ENCODE measurements around the gene SFMBT2. TPM values are rescaled to one million over a fixed set of nuclear protein-coding genes. Genes with fewer than 3 reads are reported as not detected.

Gene SFMBT2
- total RNA-seq, 1 experiment from 2014 or later, result not detected

GRCh38 chr10:7410301-7410861 lies 453 bp downstream of the SFMBT2 start:
- no peaks in the 10 kb centered on the region for H3K27me3 ChIP-seq (replicated peaks; ENCODE audit: control insufficient read depth, insufficient read depth, low read length)
- H3K4me3 Mint-ChIP-seq (ENCODE audit: unreplicated experiment), result no peak overlapping the region
- ChIA-PET POLR2A (no interaction called here), CTCF (no interaction called here)
- no peaks in the 10 kb centered on the region for H3K4me1 ChIP-seq
- H3K36me3 ChIP-seq (ENCODE audit: control insufficient read depth, insufficient read depth, low read length), result no peaks in the 10 kb centered on the region
- BruUV-seq (replicated peaks), result no TSS peak
- no peaks in the 10 kb centered on the region for H3K4me1 Mint-ChIP-seq (ENCODE audit: low read depth, unreplicated experiment)
- no peak for TF ChIP-seq CTCF (IDR thresholded peaks at IDR 0.05; ENCODE audit: insufficient read depth in 1 of 2, low read depth in 1 of 2, low read length in 1 of 2, severe bottlenecking in 1 of 2, unreplicated experiment in 1 of 2)
- H3K4me3 ChIP-seq (ENCODE audit: low read depth, low read length), result no peak overlapping the region
- no peak for DNase-seq
- intact Hi-C loops (cut with micrococcal nuclease; ENCODE audit: unreplicated experiment), result no loop called here
- no peak overlapping the region for H3K27ac Mint-ChIP-seq (ENCODE audit: unreplicated experiment)
- peaks cover 8% of the 10 kb centered on the region for H3K9me3 Mint-ChIP-seq (ENCODE audit: unreplicated experiment)
- peaks cover 27% of the 10 kb centered on the region; the same call in 1 of the 2 replicates for H3K9me3 ChIP-seq
- no peaks in the 10 kb centered on the region for H3K27me3 Mint-ChIP-seq (ENCODE audit: insufficient read depth, unreplicated experiment)
- H3K36me3 Mint-ChIP-seq (ENCODE audit: insufficient read depth, unreplicated experiment), result no peaks in the 10 kb centered on the region

- H3K27ac Mint-ChIP-seq (ENCODE audit: unreplicated experiment), result no peak overlapping the region
- no TSS peak for BruUV-seq (replicated peaks)
- no peaks in the 10 kb centered on the region for H3K4me1 ChIP-seq
- H3K27me3 Mint-ChIP-seq (ENCODE audit: insufficient read depth, unreplicated experiment), result no peaks in the 10 kb centered on the region
- no peak overlapping the region for H3K4me3 ChIP-seq (ENCODE audit: low read depth, low read length)
- no peak for TF ChIP-seq CTCF (IDR thresholded peaks at IDR 0.05; ENCODE audit: insufficient read depth in 1 of 2, low read depth in 1 of 2, low read length in 1 of 2, severe bottlenecking in 1 of 2, unreplicated experiment in 1 of 2)
- POLR2A ChIA-PET, result no interaction called here
- H3K4me3 Mint-ChIP-seq (ENCODE audit: unreplicated experiment), result no peak overlapping the region
- no peaks in the 10 kb centered on the region for H3K36me3 ChIP-seq (ENCODE audit: control insufficient read depth, insufficient read depth, low read length)
- intact Hi-C loops (cut with micrococcal nuclease; ENCODE audit: unreplicated experiment), result no loop called here
- no peak for DNase-seq
- H3K9me3 Mint-ChIP-seq (ENCODE audit: unreplicated experiment), result peaks cover 8% of the 10 kb centered on the region
- peaks cover 27% of the 10 kb centered on the region; the same call in 1 of the 2 replicates for H3K9me3 ChIP-seq
- H3K4me1 Mint-ChIP-seq (ENCODE audit: low read depth, unreplicated experiment), result no peaks in the 10 kb centered on the region
- no peaks in the 10 kb centered on the region for H3K36me3 Mint-ChIP-seq (ENCODE audit: insufficient read depth, unreplicated experiment)
- CTCF ChIA-PET, result no interaction called here
- no peaks in the 10 kb centered on the region for H3K27me3 ChIP-seq (replicated peaks; ENCODE audit: control insufficient read depth, insufficient read depth, low read length)
Observed at GRCh38 chr10:7409732-7410168, 1.1 kb downstream of the SFMBT2 start.

- intact Hi-C loops (cut with micrococcal nuclease; ENCODE audit: unreplicated experiment), result no loop called here
- CTCF ChIA-PET, result no interaction called here
Observed at GRCh38 chr10:7409045-7409731, 1.6 kb downstream of the SFMBT2 start.

More at GRCh38 chr10:7409045-7409731, 1.6 kb downstream of the SFMBT2 start:
- DNase-seq, result no peak
- peaks cover 8% of the 10 kb centered on the region for H3K9me3 Mint-ChIP-seq (ENCODE audit: unreplicated experiment)
- Histone ChIP-seq H3K9me3 (peaks cover 27% of the 10 kb centered on the region; the same call in 1 of the 2 replicates), H3K4me3 (ENCODE audit: low read depth, low read length) (no peak overlapping the region), H3K27me3 (replicated peaks; ENCODE audit: control insufficient read depth, insufficient read depth, low read length) (no peaks in the 10 kb centered on the region), H3K4me1 (no peaks in the 10 kb centered on the region), H3K36me3 (ENCODE audit: control insufficient read depth, insufficient read depth, low read length) (no peaks in the 10 kb centered on the region)
- no peaks in the 10 kb centered on the region for H3K4me1 Mint-ChIP-seq (ENCODE audit: low read depth, unreplicated experiment)
- POLR2A ChIA-PET, result no interaction called here
- TF ChIP-seq CTCF (IDR thresholded peaks at IDR 0.05; ENCODE audit: insufficient read depth in 1 of 2, low read depth in 1 of 2, low read length in 1 of 2, severe bottlenecking in 1 of 2, unreplicated experiment in 1 of 2), result no peak
- no peaks in the 10 kb centered on the region for H3K36me3 Mint-ChIP-seq (ENCODE audit: insufficient read depth, unreplicated experiment)
- no peaks in the 10 kb centered on the region for H3K27me3 Mint-ChIP-seq (ENCODE audit: insufficient read depth, unreplicated experiment)
- H3K27ac Mint-ChIP-seq (ENCODE audit: unreplicated experiment), result no peak overlapping the region
- no peak overlapping the region for H3K4me3 Mint-ChIP-seq (ENCODE audit: unreplicated experiment)
- BruUV-seq (replicated peaks), result no TSS peak

All from Caco-2 (cell line).